Liver (tissue), 9 donors: ENCODE data around the gene CLPTM1L. TPM values are rescaled to one million over a fixed set of nuclear protein-coding genes. Genes with fewer than 3 reads are reported as not detected.

ENCODE experiments used
- DNase-seq: peaks from one replicate; pipeline ENCODE4 v3.0.0-alpha.2; 2017; ENCODE audit warnings: low spot score
- H3K27ac ChIP-seq, 2 donors: one replicate each; pipeline ENCODE4 v1.7.0; 2013; ENCODE audit warnings: inconsistent platforms in 2 of 2, low read length in 2 of 2, control low read depth in 1 of 2, low read depth in 1 of 2, mild to moderate bottlenecking in 1 of 2
- H3K27me3 ChIP-seq, 4 donors: one replicate each; pipeline versions ENCODE4 v1.6.1 to v1.7.0; 2013; ENCODE audit warnings: low read length in 3 of 4, inconsistent platforms in 1 of 4, mild to moderate bottlenecking in 1 of 4, moderate library complexity in 1 of 4; ENCODE audit not compliant: control insufficient read depth in 4 of 4, insufficient read depth in 4 of 4
- H3K36me3 ChIP-seq, 4 donors: one replicate each; pipeline versions ENCODE4 v1.6.1 to v1.7.0; 2013; ENCODE audit warnings: low read length in 3 of 4, mild to moderate bottlenecking in 3 of 4, low read depth in 1 of 4, moderate library complexity in 1 of 4; ENCODE audit not compliant: control insufficient read depth in 4 of 4, insufficient read depth in 3 of 4
- H3K4me1 ChIP-seq, 4 donors: one replicate each; pipeline versions ENCODE4 v1.6.1 to v1.7.0; 2013; ENCODE audit warnings: low read length in 3 of 4, mild to moderate bottlenecking in 3 of 4, moderate library complexity in 1 of 4; ENCODE audit not compliant: control insufficient read depth in 4 of 4, insufficient read depth in 4 of 4
- H3K4me3 ChIP-seq, 3 donors: one replicate each; pipeline versions ENCODE4 v1.6.1 to v1.7.0; 2013; ENCODE audit warnings: low read length in 3 of 3, control low read depth in 1 of 3, low read depth in 1 of 3, mild to moderate bottlenecking in 1 of 3
- H3K9ac ChIP-seq, 2 donors: one replicate each; pipeline ENCODE4 v1.7.0; 2013; ENCODE audit warnings: low read length in 2 of 2, mild to moderate bottlenecking in 2 of 2, moderate library complexity in 2 of 2, control low read depth in 1 of 2, low read depth in 1 of 2
- H3K9me3 ChIP-seq, 4 donors: one replicate each; pipeline versions ENCODE4 v1.6.1 to v1.7.0; 2013; ENCODE audit warnings: low read length in 3 of 4; ENCODE audit not compliant: control insufficient read depth in 4 of 4
- EGR1 ChIP-seq, 2 donors: IDR thresholded peaks; 2 replicates each; pipeline ENCODE4 v1.6.1; 2016 to 2018; ENCODE audit warnings: antibody characterized with exemption in 2 of 2, low read depth in 2 of 2
- FOXA1 ChIP-seq: IDR thresholded peaks from 2 replicates; pipeline ENCODE4 v1.6.1; 2016; ENCODE audit warnings: antibody characterized with exemption
- FOXA2 ChIP-seq: IDR thresholded peaks from 2 replicates; pipeline ENCODE4 v1.6.1; 2016; ENCODE audit warnings: antibody characterized with exemption
- GABPA ChIP-seq, 2 donors: IDR thresholded peaks in 1 of 2; conservative IDR thresholded peaks in 1 of 2; 2 replicates each; pipeline ENCODE4 v1.6.1; 2016; ENCODE audit warnings: antibody characterized with exemption in 2 of 2, mild to moderate bottlenecking in 1 of 2, moderate library complexity in 1 of 2
- HNF4A ChIP-seq, 2 donors: conservative IDR thresholded peaks; 2 replicates each; pipeline ENCODE4 v1.6.1; 2016; ENCODE audit warnings: antibody characterized with exemption in 2 of 2, mild to moderate bottlenecking in 2 of 2
- HNF4G ChIP-seq: IDR thresholded peaks from 2 replicates; pipeline ENCODE4 v1.6.1; 2016; ENCODE audit warnings: antibody characterized with exemption
- JUND ChIP-seq, 2 donors: IDR thresholded peaks; 2 replicates each; pipeline ENCODE4 v1.6.1; 2016; ENCODE audit warnings: antibody characterized with exemption in 2 of 2
- NR2F2 ChIP-seq: IDR thresholded peaks from 2 replicates; pipeline ENCODE4 v1.6.1; 2016; ENCODE audit warnings: antibody characterized with exemption
- RAD21 ChIP-seq, 2 donors: IDR thresholded peaks; 2 replicates each; pipeline ENCODE4 v1.6.1; 2016; ENCODE audit warnings: antibody characterized with exemption in 2 of 2, mild to moderate bottlenecking in 2 of 2
- RXRA ChIP-seq, 2 donors: IDR thresholded peaks; 2 replicates each; pipeline ENCODE4 v1.6.1; 2017 to 2018; ENCODE audit warnings: antibody characterized with exemption in 2 of 2, mild to moderate bottlenecking in 1 of 2
- SP1 ChIP-seq: IDR thresholded peaks from 2 replicates; pipeline ENCODE4 v1.6.1; 2018; ENCODE audit warnings: antibody characterized with exemption, mild to moderate bottlenecking
- TAF1 ChIP-seq: conservative IDR thresholded peaks from 2 replicates; pipeline ENCODE4 v1.6.1; 2016; ENCODE audit warnings: antibody characterized with exemption, mild to moderate bottlenecking
- YY1 ChIP-seq: IDR thresholded peaks from 2 replicates; pipeline ENCODE4 v1.6.1; 2016; ENCODE audit warnings: antibody characterized with exemption, mild to moderate bottlenecking
- WGBS: extraction: QIAGEN DNeasy Blood & Tissue Kit; methylation state at CpG from one replicate; pipeline ENCODE4 v1.1.7; 2013; 5-methylcytosine and 5-hydroxymethylcytosine counted together
- polyA plus RNA-seq, 2 donors: library from polyadenylated mRNA; stranded (reverse) in 1 of 2; unstranded in 1 of 2; fragments of 200-250 nt in 1 of 2; fragments of >200 nt in 1 of 2; fragmentation: Nextera tagmentation in 1 of 2; extraction: Ambion mirVana in 1 of 2; gene quantifications; one replicate each; pipeline versions ENCODE4 v1.2.1 to v1.2.3, GENCODE V29; 2013 to 2015
- total RNA-seq, 2 donors: library from RNA; depleted of rRNA; stranded (reverse); fragments of >200 nt; gene quantifications; one replicate each; pipeline ENCODE4 v1.2.3, GENCODE V29; 2014
- TF ChIP-seq, protein P1 (sequence below): IDR thresholded peaks from 2 replicates; pipeline ENCODE4 v1.6.1; 2016; ENCODE audit warnings: antibody characterized with exemption
- TF ChIP-seq, protein P2 (sequence below): IDR thresholded peaks from 2 replicates; pipeline ENCODE4 v1.6.1; 2016; ENCODE audit warnings: antibody characterized with exemption, mild to moderate bottlenecking
- TF ChIP-seq, protein P3 (sequence below): IDR thresholded peaks from 2 replicates; pipeline ENCODE4 v1.6.1; 2016; ENCODE audit warnings: antibody characterized with exemption
- TF ChIP-seq, protein P4 (sequence below): fragments of 150-350 bp; IDR thresholded peaks from 2 replicates; pipeline ENCODE4 v1.5.1; 2017; ENCODE audit warnings: improper control_type of control experiment, low read depth, low read length; ENCODE audit not compliant: missing input control
- TF ChIP-seq, protein P5 (sequence below): IDR thresholded peaks from 2 replicates; pipeline ENCODE4 v1.6.1; 2016; ENCODE audit warnings: antibody characterized with exemption
- donor health status: healthy.
- donor health status: healthy.
- donor health status: healthy.
- donor health status: healthy.
- donor health status: healthy.

CLPTM1L gene
- total and polyA plus RNA-seq, 4 donors: 69.2 to 255 (median 146) TPM

DNA sequence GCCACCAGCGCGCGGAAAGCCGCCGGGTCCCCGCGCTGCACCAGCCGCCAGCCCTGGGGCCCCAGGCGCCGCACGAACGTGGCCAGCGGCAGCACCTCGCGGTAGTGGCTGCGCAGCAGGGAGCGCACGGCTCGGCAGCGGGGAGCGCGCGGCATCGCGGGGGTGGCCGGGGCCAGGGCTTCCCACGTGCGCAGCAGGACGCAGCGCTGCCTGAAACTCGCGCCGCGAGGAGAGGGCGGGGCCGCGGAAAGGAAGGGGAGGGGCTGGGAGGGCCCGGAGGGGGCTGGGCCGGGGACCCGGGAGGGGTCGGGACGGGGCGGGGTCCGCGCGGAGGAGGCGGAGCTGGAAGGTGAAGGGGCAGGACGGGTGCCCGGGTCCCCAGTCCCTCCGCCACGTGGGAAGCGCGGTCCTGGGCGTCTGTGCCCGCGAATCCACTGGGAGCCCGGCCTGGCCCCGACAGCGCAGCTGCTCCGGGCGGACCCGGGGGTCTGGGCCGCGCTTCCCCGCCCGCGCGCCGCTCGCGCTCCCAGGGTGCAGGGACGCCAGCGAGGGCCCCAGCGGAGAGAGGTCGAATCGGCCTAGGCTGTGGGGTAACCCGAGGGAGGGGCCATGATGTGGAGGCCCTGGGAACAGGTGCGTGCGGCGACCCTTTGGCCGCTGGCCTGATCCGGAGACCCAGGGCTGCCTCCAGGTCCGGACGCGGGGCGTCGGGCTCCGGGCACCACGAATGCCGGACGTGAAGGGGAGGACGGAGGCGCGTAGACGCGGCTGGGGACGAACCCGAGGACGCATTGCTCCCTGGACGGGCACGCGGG is 49.9 kb downstream of the CLPTM1L start, which contains the start of gene TERT:
Gene TERT, minus strand, starts transcription at position 234 of the 815 bp plus-strand sequence. Its CDS starts 79 bp downstream, at position 155.
- no peak within 1 kb of the TSS for H3K27ac ChIP-seq
- no peak for DNase-seq
- peaks cover 0 to 16% (median 0%) of the 10 kb centered on the region in 4 donors for H3K27me3 ChIP-seq
- TF ChIP-seq EGR1 (IDR thresholded peaks at IDR 0.05; ENCODE audit: low read depth in 2 of 2): no peak
- TF ChIP-seq, protein P1, sequence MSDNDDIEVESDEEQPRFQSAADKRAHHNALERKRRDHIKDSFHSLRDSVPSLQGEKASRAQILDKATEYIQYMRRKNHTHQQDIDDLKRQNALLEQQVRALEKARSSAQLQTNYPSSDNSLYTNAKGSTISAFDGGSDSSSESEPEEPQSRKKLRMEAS: no peak
- TF ChIP-seq TAF1: no peak
- TF ChIP-seq, protein P2, sequence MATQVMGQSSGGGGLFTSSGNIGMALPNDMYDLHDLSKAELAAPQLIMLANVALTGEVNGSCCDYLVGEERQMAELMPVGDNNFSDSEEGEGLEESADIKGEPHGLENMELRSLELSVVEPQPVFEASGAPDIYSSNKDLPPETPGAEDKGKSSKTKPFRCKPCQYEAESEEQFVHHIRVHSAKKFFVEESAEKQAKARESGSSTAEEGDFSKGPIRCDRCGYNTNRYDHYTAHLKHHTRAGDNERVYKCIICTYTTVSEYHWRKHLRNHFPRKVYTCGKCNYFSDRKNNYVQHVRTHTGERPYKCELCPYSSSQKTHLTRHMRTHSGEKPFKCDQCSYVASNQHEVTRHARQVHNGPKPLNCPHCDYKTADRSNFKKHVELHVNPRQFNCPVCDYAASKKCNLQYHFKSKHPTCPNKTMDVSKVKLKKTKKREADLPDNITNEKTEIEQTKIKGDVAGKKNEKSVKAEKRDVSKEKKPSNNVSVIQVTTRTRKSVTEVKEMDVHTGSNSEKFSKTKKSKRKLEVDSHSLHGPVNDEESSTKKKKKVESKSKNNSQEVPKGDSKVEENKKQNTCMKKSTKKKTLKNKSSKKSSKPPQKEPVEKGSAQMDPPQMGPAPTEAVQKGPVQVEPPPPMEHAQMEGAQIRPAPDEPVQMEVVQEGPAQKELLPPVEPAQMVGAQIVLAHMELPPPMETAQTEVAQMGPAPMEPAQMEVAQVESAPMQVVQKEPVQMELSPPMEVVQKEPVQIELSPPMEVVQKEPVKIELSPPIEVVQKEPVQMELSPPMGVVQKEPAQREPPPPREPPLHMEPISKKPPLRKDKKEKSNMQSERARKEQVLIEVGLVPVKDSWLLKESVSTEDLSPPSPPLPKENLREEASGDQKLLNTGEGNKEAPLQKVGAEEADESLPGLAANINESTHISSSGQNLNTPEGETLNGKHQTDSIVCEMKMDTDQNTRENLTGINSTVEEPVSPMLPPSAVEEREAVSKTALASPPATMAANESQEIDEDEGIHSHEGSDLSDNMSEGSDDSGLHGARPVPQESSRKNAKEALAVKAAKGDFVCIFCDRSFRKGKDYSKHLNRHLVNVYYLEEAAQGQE: no peak
- H3K4me3 ChIP-seq: no peak within 1 kb of the TSS
- H3K9me3 ChIP-seq: no peaks in the 10 kb centered on the region
- H3K9ac ChIP-seq: no peak within 1 kb of the TSS
- peaks cover 2 to 8% (median 6%) of the 10 kb centered on the region in 4 donors for H3K4me1 ChIP-seq
- WGBS: 8% methylated on average over 100 of the region's 102 CpGs
- no peaks in the 10 kb centered on the region for H3K36me3 ChIP-seq

DNA sequence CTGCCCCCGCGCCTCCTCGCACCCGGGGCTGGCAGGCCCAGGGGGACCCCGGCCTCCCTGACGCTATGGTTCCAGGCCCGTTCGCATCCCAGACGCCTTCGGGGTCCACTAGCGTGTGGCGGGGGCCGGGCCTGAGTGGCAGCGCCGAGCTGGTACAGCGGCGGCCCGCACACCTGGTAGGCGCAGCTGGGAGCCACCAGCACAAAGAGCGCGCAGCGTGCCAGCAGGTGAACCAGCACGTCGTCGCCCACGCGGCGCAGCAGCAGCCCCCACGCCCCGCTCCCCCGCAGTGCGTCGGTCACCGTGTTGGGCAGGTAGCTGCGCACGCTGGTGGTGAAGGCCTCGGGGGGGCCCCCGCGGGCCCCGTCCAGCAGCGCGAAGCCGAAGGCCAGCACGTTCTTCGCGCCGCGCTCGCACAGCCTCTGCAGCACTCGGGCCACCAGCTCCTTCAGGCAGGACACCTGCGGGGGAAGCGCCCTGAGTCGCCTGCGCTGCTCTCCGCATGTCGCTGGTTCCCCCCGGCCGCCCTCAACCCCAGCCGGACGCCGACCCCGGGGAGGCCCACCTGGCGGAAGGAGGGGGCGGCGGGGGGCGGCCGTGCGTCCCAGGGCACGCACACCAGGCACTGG is 50.6 kb downstream of the CLPTM1L start:
- H3K9me3 ChIP-seq: no peaks in the 10 kb centered on the region
- H3K27ac ChIP-seq: no peak overlapping the region
- H3K9ac ChIP-seq: no peak overlapping the region
- peaks cover 2 to 8% (median 6%) of the 10 kb centered on the region in 4 donors for H3K4me1 ChIP-seq
- no peak overlapping the region for H3K4me3 ChIP-seq
- TF ChIP-seq, protein P3, sequence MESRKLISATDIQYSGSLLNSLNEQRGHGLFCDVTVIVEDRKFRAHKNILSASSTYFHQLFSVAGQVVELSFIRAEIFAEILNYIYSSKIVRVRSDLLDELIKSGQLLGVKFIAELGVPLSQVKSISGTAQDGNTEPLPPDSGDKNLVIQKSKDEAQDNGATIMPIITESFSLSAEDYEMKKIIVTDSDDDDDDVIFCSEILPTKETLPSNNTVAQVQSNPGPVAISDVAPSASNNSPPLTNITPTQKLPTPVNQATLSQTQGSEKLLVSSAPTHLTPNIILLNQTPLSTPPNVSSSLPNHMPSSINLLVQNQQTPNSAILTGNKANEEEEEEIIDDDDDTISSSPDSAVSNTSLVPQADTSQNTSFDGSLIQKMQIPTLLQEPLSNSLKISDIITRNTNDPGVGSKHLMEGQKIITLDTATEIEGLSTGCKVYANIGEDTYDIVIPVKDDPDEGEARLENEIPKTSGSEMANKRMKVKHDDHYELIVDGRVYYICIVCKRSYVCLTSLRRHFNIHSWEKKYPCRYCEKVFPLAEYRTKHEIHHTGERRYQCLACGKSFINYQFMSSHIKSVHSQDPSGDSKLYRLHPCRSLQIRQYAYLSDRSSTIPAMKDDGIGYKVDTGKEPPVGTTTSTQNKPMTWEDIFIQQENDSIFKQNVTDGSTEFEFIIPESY: no peak
- TF ChIP-seq EGR1 (IDR thresholded peaks at IDR 0.05; ENCODE audit: low read depth in 2 of 2) (no peak), RAD21 (IDR thresholded peaks at IDR 0.05) (no peak), HNF4A (conservative IDR thresholded peaks at IDR 0.05) (no peak), JUND (IDR thresholded peaks at IDR 0.05) (no peak), FOXA1 (no peak), SP1 (no peak), FOXA2 (no peak), RXRA (IDR thresholded peaks at IDR 0.05) (no peak), YY1 (no peak), HNF4G (no peak), NR2F2 (no peak), GABPA (IDR thresholded peaks at IDR 0.05 in 1 of 2, conservative IDR thresholded peaks at IDR 0.05 in 1 of 2) (no peak), TAF1 (no peak)
- TF ChIP-seq, protein P4, sequence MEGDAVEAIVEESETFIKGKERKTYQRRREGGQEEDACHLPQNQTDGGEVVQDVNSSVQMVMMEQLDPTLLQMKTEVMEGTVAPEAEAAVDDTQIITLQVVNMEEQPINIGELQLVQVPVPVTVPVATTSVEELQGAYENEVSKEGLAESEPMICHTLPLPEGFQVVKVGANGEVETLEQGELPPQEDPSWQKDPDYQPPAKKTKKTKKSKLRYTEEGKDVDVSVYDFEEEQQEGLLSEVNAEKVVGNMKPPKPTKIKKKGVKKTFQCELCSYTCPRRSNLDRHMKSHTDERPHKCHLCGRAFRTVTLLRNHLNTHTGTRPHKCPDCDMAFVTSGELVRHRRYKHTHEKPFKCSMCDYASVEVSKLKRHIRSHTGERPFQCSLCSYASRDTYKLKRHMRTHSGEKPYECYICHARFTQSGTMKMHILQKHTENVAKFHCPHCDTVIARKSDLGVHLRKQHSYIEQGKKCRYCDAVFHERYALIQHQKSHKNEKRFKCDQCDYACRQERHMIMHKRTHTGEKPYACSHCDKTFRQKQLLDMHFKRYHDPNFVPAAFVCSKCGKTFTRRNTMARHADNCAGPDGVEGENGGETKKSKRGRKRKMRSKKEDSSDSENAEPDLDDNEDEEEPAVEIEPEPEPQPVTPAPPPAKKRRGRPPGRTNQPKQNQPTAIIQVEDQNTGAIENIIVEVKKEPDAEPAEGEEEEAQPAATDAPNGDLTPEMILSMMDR: no peak
- TF ChIP-seq, protein P5, sequence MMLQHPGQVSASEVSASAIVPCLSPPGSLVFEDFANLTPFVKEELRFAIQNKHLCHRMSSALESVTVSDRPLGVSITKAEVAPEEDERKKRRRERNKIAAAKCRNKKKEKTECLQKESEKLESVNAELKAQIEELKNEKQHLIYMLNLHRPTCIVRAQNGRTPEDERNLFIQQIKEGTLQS: no peak
- TF ChIP-seq, protein P1: no peak
- TF ChIP-seq, protein P2: no peak
- no peaks in the 10 kb centered on the region for H3K36me3 ChIP-seq
- peaks cover 0 to 16% (median 0%) of the 10 kb centered on the region in 4 donors for H3K27me3 ChIP-seq
- WGBS: 32% methylated on average over 69 of the region's 69 CpGs
- no peak for DNase-seq
